NK-92 (cell line): Measurements from ENCODE around the gene ATP6V1B1.
"Not testable (repeated sequence)": the region's sequence is repeated elsewhere in the genome, so short reads cannot be mapped to it uniquely, and the experiment has no call there.

Source experiments
- DNase-seq: peaks from one replicate; lab custom pipeline; 2025; ENCODE audit not compliant: unreplicated experiment; lab: John Stamatoyannopoulos, UW

Gene ATP6V1B1

DNA sequence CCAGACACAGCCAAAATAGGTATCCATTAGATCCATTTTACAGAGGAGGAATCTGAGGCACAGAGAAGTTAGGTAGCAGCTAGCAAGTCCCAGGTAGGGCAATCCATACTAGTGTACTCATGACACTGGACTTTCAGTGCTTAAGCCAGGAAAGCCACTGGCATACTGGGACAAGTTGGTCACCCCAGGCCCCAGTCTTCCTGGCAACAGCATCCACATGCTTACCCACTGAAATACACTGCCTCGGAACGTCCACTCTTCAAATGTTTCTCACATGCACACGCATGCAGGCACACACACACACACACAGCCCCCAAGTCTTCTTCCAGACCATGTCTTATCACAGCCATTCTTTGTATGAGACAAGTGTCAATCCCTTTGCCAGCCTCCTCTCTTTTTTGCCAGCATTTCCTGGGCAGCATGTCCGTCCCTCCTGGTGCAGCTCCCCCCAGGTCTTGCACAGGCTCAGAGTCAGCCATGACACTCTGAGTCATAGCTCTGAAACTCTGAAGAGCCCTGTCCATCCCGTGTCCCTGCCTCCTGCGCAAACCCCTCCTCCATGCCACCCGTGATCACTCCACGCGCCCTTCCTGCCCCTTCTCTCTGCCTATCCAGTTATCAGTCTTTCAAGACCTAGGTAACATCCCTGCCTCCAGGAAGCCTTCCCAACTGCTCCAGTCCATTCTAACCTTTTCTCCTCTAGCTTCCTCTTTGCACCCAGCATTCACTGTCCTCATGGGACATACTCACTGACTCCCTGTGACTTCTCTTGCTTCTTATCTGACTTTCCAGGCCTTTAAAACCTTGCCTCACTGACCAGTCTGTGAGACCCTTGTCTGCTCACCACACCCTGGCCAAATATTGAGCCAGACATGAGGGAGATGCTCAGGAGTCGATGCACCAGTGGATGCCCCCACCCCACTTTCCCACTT is 69.8 kb downstream of the ATP6V1B1 start:
- DNase-seq, result no peak

DNA sequence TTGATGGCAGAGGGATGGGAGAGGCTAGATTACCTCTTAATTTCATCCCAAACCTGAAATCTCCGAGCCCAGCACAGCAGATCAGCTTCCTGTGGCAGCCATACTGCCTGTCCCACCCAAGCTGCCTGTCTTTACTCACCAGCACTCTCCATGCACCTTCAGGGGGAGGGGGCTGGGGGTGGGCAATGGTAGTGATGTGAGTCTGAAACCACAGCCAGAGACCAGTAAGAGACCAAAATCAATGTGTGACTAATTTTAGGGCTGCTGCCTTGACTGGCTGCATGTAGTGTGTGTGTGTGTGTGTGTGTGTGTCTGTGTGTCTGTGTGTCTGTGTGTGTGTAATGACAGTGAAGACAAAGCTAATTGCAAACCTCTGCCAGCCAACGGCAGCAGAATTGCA is 70.6 kb downstream of the ATP6V1B1 start:
- no peak for DNase-seq

DNA sequence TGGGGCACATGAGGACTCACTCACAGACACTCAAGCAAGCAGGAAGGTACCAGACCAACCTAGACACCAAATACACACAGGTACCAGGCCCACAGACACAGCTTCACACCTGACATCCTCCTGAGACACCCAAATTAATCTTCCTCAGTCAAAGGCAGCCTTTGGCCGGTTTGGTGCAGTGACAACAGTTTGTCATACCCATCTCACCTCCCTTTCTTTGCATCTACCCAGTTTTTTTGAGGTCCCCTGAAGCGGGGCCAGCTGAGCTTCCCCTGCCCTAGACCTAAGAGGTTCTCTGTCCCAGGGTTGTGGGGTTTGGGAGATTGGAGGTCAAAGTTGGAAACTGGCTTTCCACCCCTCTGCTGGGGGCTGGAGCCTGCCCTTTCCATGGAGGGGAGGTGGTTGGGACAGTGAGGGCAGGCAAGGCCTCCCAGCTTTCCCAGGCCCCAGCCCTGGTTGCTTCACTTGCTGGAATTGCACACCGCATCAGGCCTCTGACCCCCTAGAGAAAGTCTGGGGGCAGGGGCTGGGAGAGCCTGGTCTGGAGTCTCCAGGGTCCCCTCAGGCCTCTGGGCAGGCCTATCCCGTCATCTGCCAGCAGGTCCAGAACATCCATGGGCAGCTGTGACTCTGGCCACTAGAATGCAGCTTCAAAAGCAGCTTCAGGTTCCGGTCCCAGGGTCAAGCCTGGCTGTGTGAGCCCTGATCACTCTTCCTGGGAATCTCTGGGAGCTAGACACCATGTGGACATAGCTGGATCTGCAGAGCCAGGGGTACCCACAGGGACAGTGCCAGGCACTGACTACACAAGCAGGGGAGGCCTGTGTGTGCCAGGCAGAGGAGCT is 71.5 kb downstream of the ATP6V1B1 start:
- DNase-seq, result no peak

DNA sequence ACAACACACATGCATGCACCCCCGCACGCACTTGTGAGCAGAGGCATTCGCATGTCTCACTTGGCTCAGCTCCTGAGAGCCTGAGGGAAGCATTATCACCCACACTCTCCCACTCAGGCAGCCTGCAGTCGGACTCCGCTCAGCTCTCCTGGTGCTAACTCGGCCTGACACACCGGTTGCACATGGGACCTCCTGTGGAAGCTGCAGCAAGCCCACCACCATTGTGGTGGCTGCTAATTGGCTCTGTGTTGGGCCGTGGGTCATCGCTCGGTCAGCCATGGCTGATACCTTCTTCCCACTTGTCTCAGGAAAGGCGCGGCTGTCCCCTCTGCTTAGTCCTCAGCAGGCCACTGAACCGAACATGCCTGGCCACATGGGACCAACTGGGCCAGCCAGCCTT is 72.6 kb downstream of the ATP6V1B1 start:
- DNase-seq, result no peak

DNA sequence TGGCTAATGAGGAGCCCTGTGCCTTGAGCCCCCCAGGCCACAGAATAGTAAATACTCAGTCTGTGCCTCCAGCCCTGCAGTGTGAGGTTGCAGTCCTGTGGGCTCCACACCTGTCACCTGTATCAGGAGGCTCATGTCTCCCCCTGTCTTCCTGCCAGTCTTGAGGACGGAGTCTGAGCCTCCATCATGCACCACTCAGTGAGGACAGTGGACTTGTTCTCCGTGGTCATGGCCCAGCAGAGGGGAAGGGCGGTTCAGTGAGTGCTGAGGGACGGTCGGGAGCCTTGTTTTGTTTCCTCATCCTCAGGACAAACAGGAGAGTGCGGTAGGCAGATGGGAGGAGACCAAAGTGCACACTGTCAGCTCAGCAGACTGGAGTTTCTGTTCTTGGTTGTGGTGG is 76.1 kb downstream of the ATP6V1B1 start:
- DNase-seq, result not testable (repeated sequence)
